Neural crest cell (in vitro differentiated cells): ENCODE results near the gene IGFALS. TPM values are rescaled to one million over a fixed set of nuclear protein-coding genes. Genes with fewer than 3 reads are reported as not detected.

Experiments used
- DNase-seq: peaks from one replicate; pipeline ENCODE4 v3.0.0; 2021; ENCODE audit warnings: low read depth, mixed read lengths, low spot score
- H3K27ac Mint-ChIP-seq: one replicate; pipeline ENCODE4 v1.8.0; 2021; ENCODE audit warnings: mild to moderate bottlenecking, mixed read lengths; ENCODE audit not compliant: unreplicated experiment
- H3K27me3 Mint-ChIP-seq: 2 replicates; pipeline ENCODE4 v1.8.0; 2021; ENCODE audit warnings: low read depth, mild to moderate bottlenecking, mixed read lengths
- H3K36me3 Mint-ChIP-seq: 2 replicates; pipeline ENCODE4 v1.8.0; 2021; ENCODE audit warnings: low read depth, mild to moderate bottlenecking, mixed read lengths
- H3K4me1 Mint-ChIP-seq: 2 replicates; pipeline ENCODE4 v1.8.0; 2021; ENCODE audit warnings: mixed read lengths
- H3K4me3 Mint-ChIP-seq: one replicate; pipeline ENCODE4 v1.8.0; 2021; ENCODE audit warnings: mild to moderate bottlenecking, mixed read lengths
- H3K9me3 Mint-ChIP-seq: 2 replicates; pipeline ENCODE4 v1.8.0; 2021; ENCODE audit warnings: mixed read lengths
- CTCF ChIP-seq: fragments of 200-600 bp; sonication (generic); conservative IDR thresholded peaks from 2 replicates; pipeline ENCODE4 v1.5.0; 2021; ENCODE audit warnings: antibody characterized with exemption, mild to moderate bottlenecking
- total RNA-seq: library from RNA; stranded (reverse); gene quantifications from 2 replicates; pipeline ENCODE4 v1.2.1, GENCODE V29; 2021

Gene IGFALS
- total RNA-seq, 1 donor from 2014 or later: 0.14 TPM

- H3K9me3 Mint-ChIP-seq: no peaks in the 10 kb centered on the region
- DNase-seq: no peak
- peaks cover 2% of the 10 kb centered on the region for H3K36me3 Mint-ChIP-seq
- peaks cover 7% of the 10 kb centered on the region for H3K4me1 Mint-ChIP-seq
- TF ChIP-seq CTCF: no peak
- no peaks in the 10 kb centered on the region for H3K27me3 Mint-ChIP-seq
- H3K4me3 Mint-ChIP-seq: peak overlapping the region; percentile 38
- no peak overlapping the region for H3K27ac Mint-ChIP-seq
Observed at GRCh38 chr16:1788095-1788707, 5.3 kb downstream of the IGFALS start.

- Mint-ChIP-seq H3K4me3 (no peak overlapping the region), H3K27ac (no peak overlapping the region), H3K27me3 (peaks cover 3% of the 10 kb centered on the region), H3K36me3 (peaks cover 4% of the 10 kb centered on the region), H3K9me3 (no peaks in the 10 kb centered on the region), H3K4me1 (peaks cover 11% of the 10 kb centered on the region)
- TF ChIP-seq CTCF: no peak
- no peak for DNase-seq
Observed at GRCh38 chr16:1787322-1788094, 6.0 kb downstream of the IGFALS start.

- Mint-ChIP-seq H3K9me3 (no peaks in the 10 kb centered on the region), H3K4me1 (peaks cover 13% of the 10 kb centered on the region), H3K27me3 (peaks cover 4% of the 10 kb centered on the region), H3K4me3 (no peak overlapping the region), H3K36me3 (peaks cover 5% of the 10 kb centered on the region), H3K27ac (no peak overlapping the region)
- no peak for TF ChIP-seq CTCF
- DNase-seq: no peak
Observed at GRCh38 chr16:1787056-1787321, 6.5 kb downstream of the IGFALS start.

GRCh38 chr16:1786242-1787055, 7.1 kb downstream of the IGFALS start:
- no peak for TF ChIP-seq CTCF
- H3K4me1 Mint-ChIP-seq: peaks cover 18% of the 10 kb centered on the region
- H3K27me3 Mint-ChIP-seq: peaks cover 4% of the 10 kb centered on the region
- H3K9me3 Mint-ChIP-seq: no peaks in the 10 kb centered on the region
- no peak for DNase-seq
- H3K36me3 Mint-ChIP-seq: peaks cover 5% of the 10 kb centered on the region
- no peak overlapping the region for H3K4me3 Mint-ChIP-seq
- H3K27ac Mint-ChIP-seq: no peak overlapping the region

GRCh38 chr16:1785846-1786170, 7.7 kb downstream of the IGFALS start:
- Mint-ChIP-seq H3K27me3 (peaks cover 4% of the 10 kb centered on the region), H3K4me1 (peaks cover 22% of the 10 kb centered on the region), H3K9me3 (no peaks in the 10 kb centered on the region), H3K36me3 (peaks cover 5% of the 10 kb centered on the region), H3K4me3 (peak overlapping the region; percentile 34), H3K27ac (no peak overlapping the region)
- TF ChIP-seq CTCF: no peak
- DNase-seq: no peak
